Natural killer cell (primary cell): ENCODE measurements around the gene KANSL1. TPM values are rescaled to one million over a fixed set of nuclear protein-coding genes. Genes with fewer than 3 reads are reported as not detected.

Experiments
- ATAC-seq, 3 donors: fragments of 150-1000 bp in 2 of 3; fragments of 200-7000 bp in 1 of 3; cut with Tn5 transposase; 1 replicate in 1 of 3; 2 replicates in 2 of 3; pipeline ENCODE4 v1.10.0; 2021; ENCODE audit warnings: mild to moderate bottlenecking in 2 of 3, moderate library complexity in 2 of 3
- DNase-seq, 2 donors: peaks; one replicate each; pipeline versions ENCODE4 v3.0.0 to v3.0.0-alpha.2; 2013 to 2021; ENCODE audit warnings: mixed read lengths in 1 of 2
- H3K27ac ChIP-seq: one replicate; pipeline ENCODE4 v1.5.1; 2013; ENCODE audit warnings: mild to moderate bottlenecking, low read length
- H3K27me3 ChIP-seq: one replicate; pipeline ENCODE4 v1.6.1; 2013; ENCODE audit warnings: low read length; ENCODE audit not compliant: control insufficient read depth, insufficient read depth
- H3K36me3 ChIP-seq: one replicate; pipeline ENCODE4 v1.6.1; 2013; ENCODE audit warnings: low read length; ENCODE audit not compliant: control insufficient read depth, insufficient read depth
- H3K4me1 ChIP-seq: one replicate; pipeline ENCODE4 v1.6.1; 2013; ENCODE audit warnings: low read length; ENCODE audit not compliant: control insufficient read depth, insufficient read depth
- H3K4me3 ChIP-seq: one replicate; pipeline ENCODE4 v1.5.1; 2013; ENCODE audit warnings: low read length
- H3K9me3 ChIP-seq: one replicate; pipeline ENCODE4 v1.6.1; 2013; ENCODE audit warnings: low read length; ENCODE audit not compliant: control insufficient read depth, insufficient read depth
- H3K27ac Mint-ChIP-seq, 2 donors: one replicate each; pipeline ENCODE4 v1.8.0; 2022; ENCODE audit warnings: mild to moderate bottlenecking in 2 of 2, mixed read lengths in 2 of 2, moderate library complexity in 1 of 2
- H3K27me3 Mint-ChIP-seq, 2 donors: one replicate each; pipeline ENCODE4 v1.8.0; 2022; ENCODE audit warnings: low read depth in 2 of 2, mixed read lengths in 2 of 2
- H3K36me3 Mint-ChIP-seq: one replicate; pipeline ENCODE4 v1.8.0; 2022; ENCODE audit warnings: mixed read lengths
- H3K4me1 Mint-ChIP-seq, 2 donors: one replicate each; pipeline ENCODE4 v1.8.0; 2022; ENCODE audit warnings: mixed read lengths in 2 of 2
- H3K4me3 Mint-ChIP-seq: one replicate; pipeline ENCODE4 v1.8.0; 2022; ENCODE audit warnings: mild to moderate bottlenecking, moderate library complexity, mixed read lengths
- H3K9me3 Mint-ChIP-seq, 2 donors: one replicate each; pipeline ENCODE4 v1.8.0; 2022; ENCODE audit warnings: mixed read lengths in 2 of 2
- WGBS: methylation state at CpG from one replicate; pipeline ENCODE4 v1.1.7; 2013; ENCODE audit warnings: missing lambda C conversion rate; ENCODE audit not compliant: insufficient coverage; 5-methylcytosine and 5-hydroxymethylcytosine counted together
- intact Hi-C: fragments of 100-400 bp; cut with micrococcal nuclease; formaldehyde crosslinking; loops from one replicate; pipeline ENCODE4 v1.14.2; 2022
- total RNA-seq, 4 donors: library from RNA; stranded (reverse); fragments of 120-200 nt in 1 of 4; gene quantifications; one replicate each; pipeline versions ENCODE4 v1.2.3 to v1.2.4, GENCODE V29; 2013 to 2022
- TF ChIP-seq, protein P1 (sequence below): fragments of 200-600 bp; IDR thresholded peaks from one replicate; pipeline ENCODE4 v1.8.0; 2022; ENCODE audit warnings: antibody characterized with exemption

Gene KANSL1
- total RNA-seq, 3 donors from 2014 or later (not counting 1 experiment from before 2014, with no cell fraction given), result 202 to 240 (median 220) TPM

DNA sequence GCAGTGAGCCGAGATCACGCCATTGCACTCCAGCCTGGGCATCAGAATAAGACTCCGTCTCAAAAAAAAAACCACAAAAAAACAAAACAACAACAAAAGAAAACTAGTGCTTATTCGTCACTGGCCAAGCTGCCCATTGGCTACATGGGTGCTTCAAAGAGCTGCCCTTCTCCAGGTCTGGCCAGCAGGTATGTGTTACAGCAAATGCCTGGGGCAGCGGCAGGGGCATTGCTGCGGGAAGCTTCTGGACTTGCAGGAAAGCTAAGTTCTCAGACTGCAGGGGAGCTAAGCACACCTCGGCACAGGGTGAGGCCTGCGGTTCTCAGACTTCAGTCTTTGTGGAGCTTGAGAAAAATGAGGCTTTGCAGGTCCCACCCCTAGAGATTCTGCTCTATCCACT lies 198.2 kb downstream of the KANSL1 start:
- DNase-seq, result no peak
- Mint-ChIP-seq H3K9me3 (no peaks in the 10 kb centered on the region), H3K4me1 (no peaks in the 10 kb centered on the region), H3K27me3 (peaks cover 0 to under 1% of the 10 kb centered on the region in 2 donors), H3K27ac (no peak overlapping the region), H3K36me3 (no peaks in the 10 kb centered on the region), H3K4me3 (no peak overlapping the region)
- no peaks in the 10 kb centered on the region for H3K9me3 ChIP-seq
- H3K4me3 ChIP-seq, result no peak overlapping the region
- ATAC-seq, result no peak
- 93% methylated on average over 8 of the region's 8 CpGs for WGBS
- H3K27ac ChIP-seq, result no peak overlapping the region
- H3K27me3 ChIP-seq, result no peaks in the 10 kb centered on the region
- intact Hi-C loops, result no loop called here
- H3K36me3 ChIP-seq, result no peaks in the 10 kb centered on the region
- no peaks in the 10 kb centered on the region for H3K4me1 ChIP-seq
- TF ChIP-seq, protein P1, sequence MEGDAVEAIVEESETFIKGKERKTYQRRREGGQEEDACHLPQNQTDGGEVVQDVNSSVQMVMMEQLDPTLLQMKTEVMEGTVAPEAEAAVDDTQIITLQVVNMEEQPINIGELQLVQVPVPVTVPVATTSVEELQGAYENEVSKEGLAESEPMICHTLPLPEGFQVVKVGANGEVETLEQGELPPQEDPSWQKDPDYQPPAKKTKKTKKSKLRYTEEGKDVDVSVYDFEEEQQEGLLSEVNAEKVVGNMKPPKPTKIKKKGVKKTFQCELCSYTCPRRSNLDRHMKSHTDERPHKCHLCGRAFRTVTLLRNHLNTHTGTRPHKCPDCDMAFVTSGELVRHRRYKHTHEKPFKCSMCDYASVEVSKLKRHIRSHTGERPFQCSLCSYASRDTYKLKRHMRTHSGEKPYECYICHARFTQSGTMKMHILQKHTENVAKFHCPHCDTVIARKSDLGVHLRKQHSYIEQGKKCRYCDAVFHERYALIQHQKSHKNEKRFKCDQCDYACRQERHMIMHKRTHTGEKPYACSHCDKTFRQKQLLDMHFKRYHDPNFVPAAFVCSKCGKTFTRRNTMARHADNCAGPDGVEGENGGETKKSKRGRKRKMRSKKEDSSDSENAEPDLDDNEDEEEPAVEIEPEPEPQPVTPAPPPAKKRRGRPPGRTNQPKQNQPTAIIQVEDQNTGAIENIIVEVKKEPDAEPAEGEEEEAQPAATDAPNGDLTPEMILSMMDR, result no peak

DNA sequence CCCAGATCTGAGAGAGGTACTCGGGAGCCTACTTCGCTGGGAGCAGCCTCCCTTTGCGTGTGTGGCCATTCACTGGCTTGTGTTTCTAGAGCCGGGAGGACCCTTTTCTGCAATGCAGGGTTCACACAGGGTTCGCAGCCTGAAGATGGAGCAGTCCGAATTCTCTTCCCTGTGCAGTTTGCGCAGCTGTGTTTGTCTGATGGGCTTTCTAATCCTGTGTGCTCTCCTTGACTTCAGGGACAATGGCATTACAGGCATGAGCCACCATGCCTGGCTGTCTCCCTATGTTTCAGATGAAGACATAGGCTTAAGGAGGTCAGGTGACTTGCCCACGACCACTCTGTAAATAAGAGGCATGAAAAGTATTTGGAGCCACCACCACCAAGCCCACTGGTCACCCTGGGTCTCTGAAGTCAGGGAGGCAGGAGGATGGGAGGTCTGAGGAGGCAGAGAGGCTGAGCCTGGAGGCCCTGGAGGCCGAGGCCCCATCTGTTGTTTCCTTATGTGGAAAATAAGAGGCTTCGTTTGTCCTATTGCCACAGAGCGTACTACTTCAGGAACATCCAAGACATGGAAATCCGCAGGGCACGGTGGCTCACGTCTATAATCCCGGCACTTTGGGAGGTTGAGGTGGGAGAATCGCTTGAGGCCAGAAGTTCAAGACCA lies 199.1 kb downstream of the KANSL1 start:
- H3K27ac ChIP-seq, result no peak overlapping the region
- no peak overlapping the region for H3K4me3 Mint-ChIP-seq
- DNase-seq (no peak), ATAC-seq (no peak)
- H3K4me1 ChIP-seq, result no peaks in the 10 kb centered on the region
- no peaks in the 10 kb centered on the region for H3K36me3 Mint-ChIP-seq
- no peaks in the 10 kb centered on the region for H3K36me3 ChIP-seq
- intact Hi-C loops, result no loop called here
- H3K9me3 Mint-ChIP-seq, result no peaks in the 10 kb centered on the region
- H3K4me1 Mint-ChIP-seq, result no peaks in the 10 kb centered on the region
- 92% methylated on average over 16 of the region's 16 CpGs for WGBS
- H3K27ac Mint-ChIP-seq, result no peak overlapping the region
- H3K27me3 ChIP-seq, result no peaks in the 10 kb centered on the region
- TF ChIP-seq, protein P1, result no peak
- H3K4me3 ChIP-seq, result no peak overlapping the region
- H3K27me3 Mint-ChIP-seq, result peaks cover 0 to 4% of the 10 kb centered on the region in 2 donors
- H3K9me3 ChIP-seq, result no peaks in the 10 kb centered on the region

DNA sequence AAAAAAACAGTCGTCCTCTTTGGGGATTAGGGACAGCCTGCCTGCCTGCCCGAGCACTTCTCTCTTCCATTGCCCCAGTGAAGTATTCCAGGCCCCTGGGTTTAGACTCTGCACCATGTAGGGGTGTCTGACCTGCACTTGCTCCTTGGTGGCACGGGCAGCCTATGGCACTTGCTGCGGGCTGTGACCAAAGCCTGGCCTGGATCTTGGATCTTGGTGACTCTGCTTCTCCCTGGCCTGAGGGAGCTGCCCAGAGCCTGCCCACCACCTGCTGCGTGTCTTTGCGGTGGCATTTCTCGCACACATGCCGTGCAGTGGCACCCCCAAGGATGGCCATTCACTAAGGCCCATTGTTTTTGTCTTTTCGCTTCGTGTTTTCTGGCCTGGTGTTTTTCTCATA lies 200.3 kb downstream of the KANSL1 start:
- TF ChIP-seq, protein P1, result no peak
- Histone ChIP-seq H3K4me3 (no peak overlapping the region), H3K4me1 (no peaks in the 10 kb centered on the region), H3K27me3 (no peaks in the 10 kb centered on the region), H3K9me3 (no peaks in the 10 kb centered on the region), H3K36me3 (no peaks in the 10 kb centered on the region), H3K27ac (no peak overlapping the region)
- Mint-ChIP-seq H3K9me3 (no peaks in the 10 kb centered on the region), H3K4me1 (no peaks in the 10 kb centered on the region), H3K4me3 (no peak overlapping the region), H3K27ac (no peak overlapping the region), H3K27me3 (peaks cover 0 to 4% of the 10 kb centered on the region in 2 donors), H3K36me3 (no peaks in the 10 kb centered on the region)
- intact Hi-C loops, result no loop called here
- WGBS, result 92% methylated on average over 10 of the region's 10 CpGs
- DNase-seq (no peak), ATAC-seq (no peak)

DNA sequence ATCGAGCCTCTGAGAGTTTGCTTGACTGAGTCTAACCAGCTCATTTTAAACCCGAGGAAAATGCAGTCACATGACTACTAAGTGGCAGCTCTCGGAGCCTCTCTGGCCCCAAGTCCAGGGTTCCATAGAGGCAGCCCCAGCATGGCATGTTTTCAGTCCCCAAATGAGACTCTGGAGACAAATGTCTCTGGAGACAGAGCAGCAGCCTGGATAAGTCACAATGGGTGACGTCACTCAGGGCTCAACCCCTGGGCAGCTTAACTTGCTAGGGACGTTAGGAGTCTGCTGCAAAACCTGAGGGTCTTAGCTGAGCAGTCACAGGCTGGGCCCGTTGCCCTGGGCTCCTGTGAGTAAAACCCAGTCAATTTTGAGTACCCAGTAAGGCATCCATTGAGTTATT lies 201.1 kb downstream of the KANSL1 start:
- Histone ChIP-seq H3K4me3 (no peak overlapping the region), H3K27ac (no peak overlapping the region), H3K9me3 (no peaks in the 10 kb centered on the region), H3K4me1 (no peaks in the 10 kb centered on the region), H3K27me3 (no peaks in the 10 kb centered on the region), H3K36me3 (no peaks in the 10 kb centered on the region)
- intact Hi-C loops, result no loop called here
- TF ChIP-seq, protein P1, result no peak
- no peak for DNase-seq
- Mint-ChIP-seq H3K9me3 (no peaks in the 10 kb centered on the region), H3K27me3 (peaks cover 0 to 4% of the 10 kb centered on the region in 2 donors), H3K4me1 (no peaks in the 10 kb centered on the region), H3K27ac (no peak overlapping the region), H3K4me3 (no peak overlapping the region), H3K36me3 (no peaks in the 10 kb centered on the region)
- 75% methylated on average over 6 of the region's 6 CpGs for WGBS
- no peak for ATAC-seq
